ENCODE measurements around the gene ZBTB7C. TPM values are rescaled to one million over a fixed set of nuclear protein-coding genes. Genes with fewer than 3 reads are reported as not detected.

The ZBTB7C gene
- total RNA-seq, 4 donors from 2014 or later, result 38.2 to 92.3 (median 52.4) TPM

- TF ChIP-seq CTCF (IDR thresholded peaks at IDR 0.05) (no peak), POLR2A (IDR thresholded peaks at IDR 0.05) (peak in 1 of 4 donors; percentile 42)
- no peaks in the 10 kb centered on the region for H3K27me3 ChIP-seq
- whole genome bisulfite sequencing, 2 donors, result 39 to 59% methylated on average over 8 of the region's 8 CpGs
- peaks cover 0 to 40% (median 0%) of the 10 kb centered on the region in 3 donors for H3K36me3 ChIP-seq
- H3K9me3 ChIP-seq, result no peaks in the 10 kb centered on the region
- H3K4me3 ChIP-seq, result no peak overlapping the region
- H3K27ac ChIP-seq, result peak overlapping the region; percentile 81 to 90 (median 90)
- H3K4me1 ChIP-seq, result peaks cover 38 to 73% (median 53%) of the 10 kb centered on the region in 3 donors
- no peak for DNase-seq
- intact Hi-C loops (cut with DNase I), result no loop called here
These were observed 331.9 kb downstream of the ZBTB7C start for GRCh38 chr18:48077291-48077690.

- TF ChIP-seq CTCF (IDR thresholded peaks at IDR 0.05), result no peak
- TF ChIP-seq POLR2A (IDR thresholded peaks at IDR 0.05), result no peak
- 61 to 78% methylated on average over 1 to 2 of the region's 2 CpGs for WGBS, 2 donors
- no peaks in the 10 kb centered on the region for H3K9me3 ChIP-seq
- H3K4me3 ChIP-seq, result no peak overlapping the region
- no peaks in the 10 kb centered on the region for H3K27me3 ChIP-seq
- peaks cover 0 to 32% (median 0%) of the 10 kb centered on the region in 3 donors for H3K36me3 ChIP-seq
- intact Hi-C loops (cut with DNase I), result no loop called here
- peaks cover 41 to 81% (median 58%) of the 10 kb centered on the region in 3 donors for H3K4me1 ChIP-seq
- peak overlapping the region; percentile 81 to 90 (median 90) for H3K27ac ChIP-seq
- DNase-seq, result no peak
These were observed 332.7 kb downstream of the ZBTB7C start for GRCh38 chr18:48076461-48076860.

- H3K27ac ChIP-seq, result peak overlapping the region; percentile 81 to 90 (median 90)
- no peaks in the 10 kb centered on the region for H3K27me3 ChIP-seq
- no peaks in the 10 kb centered on the region for H3K9me3 ChIP-seq
- WGBS, 2 donors, result 51 to 62% methylated on average over 7 to 9 of the region's 10 CpGs
- no peak for TF ChIP-seq POLR2A (IDR thresholded peaks at IDR 0.05)
- no peak for TF ChIP-seq CTCF (IDR thresholded peaks at IDR 0.05)
- H3K36me3 ChIP-seq, result peaks cover 0 to 24% (median 0%) of the 10 kb centered on the region in 3 donors
- intact Hi-C loops (cut with DNase I), result no loop called here
- no peak for DNase-seq
- H3K4me1 ChIP-seq, result peaks cover 44 to 88% (median 60%) of the 10 kb centered on the region in 3 donors
- no peak overlapping the region for H3K4me3 ChIP-seq
These were observed 333.5 kb downstream of the ZBTB7C start for GRCh38 chr18:48075707-48076093.

- Histone ChIP-seq H3K36me3 (peaks cover 0 to 18% (median 0%) of the 10 kb centered on the region in 3 donors), H3K27ac (peak overlapping the region; percentile 81 to 90 (median 90)), H3K4me3 (no peak overlapping the region), H3K4me1 (peaks cover 49 to 94% (median 66%) of the 10 kb centered on the region in 3 donors), H3K9me3 (no peaks in the 10 kb centered on the region), H3K27me3 (no peaks in the 10 kb centered on the region)
- no peak for DNase-seq
- intact Hi-C loops (cut with DNase I), result no loop called here
- 41 to 50% methylated on average over 7 of the region's 7 CpGs for WGBS, 2 donors
- no peak for TF ChIP-seq POLR2A (IDR thresholded peaks at IDR 0.05)
- no peak for TF ChIP-seq CTCF (IDR thresholded peaks at IDR 0.05)
These were observed 334.1 kb downstream of the ZBTB7C start for GRCh38 chr18:48074929-48075706.

GRCh38 chr18:48073211-48073930 lies 335.8 kb downstream of the ZBTB7C start:
- Histone ChIP-seq H3K27me3 (no peaks in the 10 kb centered on the region), H3K4me1 (peaks cover 50 to 100% (median 72%) of the 10 kb centered on the region in 3 donors), H3K4me3 (no peak overlapping the region), H3K9me3 (no peaks in the 10 kb centered on the region), H3K27ac (peak overlapping the region; percentile 87 to 90 (median 90)), H3K36me3 (peaks cover 0 to 18% (median 0%) of the 10 kb centered on the region in 3 donors)
- DNase-seq, result no peak
- intact Hi-C loops (cut with DNase I), result no loop called here
- WGBS, 2 donors, result 20 to 47% methylated on average over 4 to 5 of the region's 15 CpGs
- TF ChIP-seq CTCF (IDR thresholded peaks at IDR 0.05) (no peak), POLR2A (IDR thresholded peaks at IDR 0.05) (no peak)

Measured in esophagus squamous epithelium (tissue), 5 donors.